Endothelial cell of umbilical vein (primary cell): ENCODE measurements around the gene EVC2.

Source experiments
- EZH2 ChIP-seq: IDR thresholded peaks from 2 replicates; pipeline ENCODE4 v1.6.1; 2012; ENCODE audit warnings: borderline replicate concordance, low read depth, mild to moderate bottlenecking, moderate library complexity, low read length, inconsistent platforms; ENCODE audit not compliant: severe bottlenecking
- GATA2 ChIP-seq: IDR thresholded peaks from 2 replicates; pipeline ENCODE4 v1.7.0; 2011; ENCODE audit warnings: low read depth, mild to moderate bottlenecking, moderate library complexity, mixed read lengths, low read length; ENCODE audit not compliant: insufficient read length, insufficient read depth
- JUN ChIP-seq: IDR thresholded peaks from 2 replicates; pipeline ENCODE4 v1.6.1; 2011; ENCODE audit warnings: borderline replicate concordance, low read depth; ENCODE audit not compliant: insufficient read length, insufficient read depth
- MYC ChIP-seq: IDR thresholded peaks from one replicate; pipeline ENCODE4 v1.6.1; 2011; ENCODE audit warnings: mild to moderate bottlenecking, low read depth, low read length
- POLR2A ChIP-seq: IDR thresholded peaks from 2 replicates; pipeline ENCODE4 v1.6.1; 2012; ENCODE audit warnings: low read depth, mild to moderate bottlenecking, control low read depth, low read length
- POLR2AphosphoS5 ChIP-seq: IDR thresholded peaks from 2 replicates; pipeline ENCODE4 v1.6.1; 2012; ENCODE audit warnings: low read depth, mild to moderate bottlenecking, control low read depth, low read length, moderate library complexity; ENCODE audit not compliant: insufficient read depth
- TF ChIP-seq, protein P1 (sequence below): IDR thresholded peaks from 2 replicates; pipeline ENCODE4 v1.6.1; 2011; ENCODE audit not compliant: insufficient read depth, insufficient read length
- TF ChIP-seq, protein P2 (sequence below), 2 donors: IDR thresholded peaks; 1 replicate in 1 of 2; 2 replicates in 1 of 2; pipeline ENCODE4 v1.5.1; 2011; ENCODE audit warnings: low read length in 2 of 2, mild to moderate bottlenecking in 2 of 2, moderate library complexity in 2 of 2, control low read depth in 1 of 2, inconsistent platforms in 1 of 2, low read depth in 1 of 2; ENCODE audit not compliant: insufficient read depth in 1 of 2; ENCODE audit errors: extremely low read depth in 1 of 2

DNA sequence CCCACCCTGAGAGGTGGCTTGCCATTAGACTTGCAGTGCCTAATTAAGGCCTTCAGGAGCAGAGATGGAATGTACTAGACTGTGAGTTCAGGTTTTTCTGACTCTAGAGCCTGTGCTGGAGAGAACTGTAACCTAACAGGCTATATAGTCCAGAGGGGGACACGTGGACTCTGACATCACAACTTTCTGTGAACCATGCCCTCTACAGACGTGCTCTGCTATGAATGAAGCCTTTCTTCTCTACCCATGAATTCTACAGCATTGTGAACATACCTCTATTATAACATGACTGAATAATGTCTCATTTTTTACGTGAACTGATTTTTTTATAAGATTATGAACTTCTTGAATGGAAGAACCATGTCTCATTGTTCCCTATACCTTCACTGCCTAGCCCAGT is 68.8 kb downstream of the EVC2 start:
- no peak for TF ChIP-seq GATA2
- TF ChIP-seq, protein P1, sequence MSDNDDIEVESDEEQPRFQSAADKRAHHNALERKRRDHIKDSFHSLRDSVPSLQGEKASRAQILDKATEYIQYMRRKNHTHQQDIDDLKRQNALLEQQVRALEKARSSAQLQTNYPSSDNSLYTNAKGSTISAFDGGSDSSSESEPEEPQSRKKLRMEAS = no peak
- no peak for TF ChIP-seq MYC
- TF ChIP-seq, protein P2, sequence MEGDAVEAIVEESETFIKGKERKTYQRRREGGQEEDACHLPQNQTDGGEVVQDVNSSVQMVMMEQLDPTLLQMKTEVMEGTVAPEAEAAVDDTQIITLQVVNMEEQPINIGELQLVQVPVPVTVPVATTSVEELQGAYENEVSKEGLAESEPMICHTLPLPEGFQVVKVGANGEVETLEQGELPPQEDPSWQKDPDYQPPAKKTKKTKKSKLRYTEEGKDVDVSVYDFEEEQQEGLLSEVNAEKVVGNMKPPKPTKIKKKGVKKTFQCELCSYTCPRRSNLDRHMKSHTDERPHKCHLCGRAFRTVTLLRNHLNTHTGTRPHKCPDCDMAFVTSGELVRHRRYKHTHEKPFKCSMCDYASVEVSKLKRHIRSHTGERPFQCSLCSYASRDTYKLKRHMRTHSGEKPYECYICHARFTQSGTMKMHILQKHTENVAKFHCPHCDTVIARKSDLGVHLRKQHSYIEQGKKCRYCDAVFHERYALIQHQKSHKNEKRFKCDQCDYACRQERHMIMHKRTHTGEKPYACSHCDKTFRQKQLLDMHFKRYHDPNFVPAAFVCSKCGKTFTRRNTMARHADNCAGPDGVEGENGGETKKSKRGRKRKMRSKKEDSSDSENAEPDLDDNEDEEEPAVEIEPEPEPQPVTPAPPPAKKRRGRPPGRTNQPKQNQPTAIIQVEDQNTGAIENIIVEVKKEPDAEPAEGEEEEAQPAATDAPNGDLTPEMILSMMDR (IDR thresholded peaks at IDR 0.05; ENCODE audit: extremely low read depth in 1 of 2, insufficient read depth in 1 of 2, low read depth in 1 of 2, low read length in 2 of 2) = no peak
- TF ChIP-seq JUN = no peak
- no peak for TF ChIP-seq EZH2
- TF ChIP-seq POLR2AphosphoS5 = no peak
- TF ChIP-seq POLR2A = no peak
